ENCODE results near the gene NQO1. TPM values are rescaled to one million over a fixed set of nuclear protein-coding genes. Genes with fewer than 3 reads are reported as not detected.

The NQO1 gene
- total and polyA plus RNA-seq, 2 of the 13 experiments (the other 11 are each of a cell fraction or from before 2014, with no cell fraction given): 464 to 1,060 TPM

DNA sequence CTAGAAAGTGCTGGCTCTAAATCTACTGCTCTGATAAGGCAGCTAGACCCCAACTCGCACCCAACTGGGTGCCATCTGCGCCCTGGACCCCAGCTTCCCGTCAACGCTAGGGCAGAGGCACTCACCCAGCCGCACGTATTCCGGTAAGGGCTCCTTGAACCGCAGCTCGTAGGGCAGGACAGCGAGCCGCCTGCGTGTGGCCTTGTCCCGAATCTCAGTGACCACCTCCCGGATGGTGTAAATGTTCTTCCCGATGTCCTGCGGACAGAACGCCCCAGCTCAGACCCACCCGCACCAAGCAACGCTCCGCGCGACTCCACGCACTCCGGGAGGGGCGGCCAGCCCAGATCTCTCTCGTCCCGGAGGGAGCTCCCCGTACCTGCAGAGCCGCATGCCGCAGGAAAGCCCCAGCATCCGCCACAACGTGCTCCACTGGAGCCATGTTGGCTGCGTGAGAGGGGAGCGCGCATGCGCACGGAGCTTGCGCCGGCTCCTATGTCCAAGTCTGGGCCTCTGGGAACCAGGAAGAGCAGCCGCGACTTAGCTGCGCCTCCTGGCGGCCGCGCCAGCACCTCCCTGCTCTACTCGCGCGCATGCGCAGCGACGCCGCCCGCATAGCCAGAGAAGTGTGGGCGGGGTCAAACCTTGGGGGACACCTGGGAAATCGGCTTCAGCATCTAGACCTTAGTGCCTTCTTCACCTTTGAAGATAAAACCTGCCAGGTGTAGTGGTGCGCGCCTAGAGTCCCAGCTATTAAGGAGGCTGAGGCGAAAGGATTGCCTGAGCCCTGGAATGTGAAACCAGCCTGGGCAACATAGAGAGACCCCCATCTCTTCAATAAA lies 28.3 kb upstream of the NQO1 start, which contains the start of gene NOB1 (continued):
- TF ChIP-seq ZNF251 (CRISPR knock-in tag; IDR thresholded peaks at IDR 0.05) (0 out of 2 replicates have a peak, but pooled peaks have one; percentile 61), ZNF124 (CRISPR knock-in tag; IDR thresholded peaks at IDR 0.05) (peak; percentile 93), MAZ (IDR thresholded peaks at IDR 0.05; ENCODE audit: borderline replicate concordance, low read depth, low read length) (no peak; the same call in 1 of the 2 replicates), MAZ (CRISPR knock-in tag; IDR thresholded peaks at IDR 0.05; ENCODE audit: low read depth) (peak; percentile 96), BORCS8-MEF2B (CRISPR knock-in tag; IDR thresholded peaks at IDR 0.05) (peak; percentile 97), NRL (CRISPR knock-in tag; IDR thresholded peaks at IDR 0.05; ENCODE audit: borderline replicate concordance) (peak; percentile 97; the same call in 1 of the 2 replicates), ZC3H13 (CRISPR knock-in tag; IDR thresholded peaks at IDR 0.05) (no peak), GZF1 (CRISPR knock-in tag; IDR thresholded peaks at IDR 0.05) (peak; percentile 83; the same call in 1 of the 2 replicates), ZNF264 (CRISPR knock-in tag; IDR thresholded peaks at IDR 0.05) (peak; percentile 57; the same call in 1 of the 2 replicates), ISL2 (CRISPR knock-in tag; IDR thresholded peaks at IDR 0.05) (peak; percentile 79; the same call in 1 of the 2 replicates), ZNF256 (CRISPR knock-in tag; conservative IDR thresholded peaks at IDR 0.05) (0 out of 2 replicates have a peak, but pooled peaks have one; percentile 39), ZNF780A (CRISPR knock-in tag; IDR thresholded peaks at IDR 0.05) (peak; percentile 65; the same call in 1 of the 2 replicates), ZKSCAN8 (CRISPR knock-in tag; IDR thresholded peaks at IDR 0.05; ENCODE audit: borderline replicate concordance) (no peak), BRCA1 (CRISPR knock-in tag; IDR thresholded peaks at IDR 0.05) (peak; percentile 65), HNRNPK (IDR thresholded peaks at IDR 0.05; ENCODE audit: low read depth, low read length, poor library complexity, severe bottlenecking) (no peak), ZNF792 (CRISPR knock-in tag; IDR thresholded peaks at IDR 0.05) (peak; percentile 95; the same call in 1 of the 2 replicates)
- TF ChIP-seq, protein P1, sequence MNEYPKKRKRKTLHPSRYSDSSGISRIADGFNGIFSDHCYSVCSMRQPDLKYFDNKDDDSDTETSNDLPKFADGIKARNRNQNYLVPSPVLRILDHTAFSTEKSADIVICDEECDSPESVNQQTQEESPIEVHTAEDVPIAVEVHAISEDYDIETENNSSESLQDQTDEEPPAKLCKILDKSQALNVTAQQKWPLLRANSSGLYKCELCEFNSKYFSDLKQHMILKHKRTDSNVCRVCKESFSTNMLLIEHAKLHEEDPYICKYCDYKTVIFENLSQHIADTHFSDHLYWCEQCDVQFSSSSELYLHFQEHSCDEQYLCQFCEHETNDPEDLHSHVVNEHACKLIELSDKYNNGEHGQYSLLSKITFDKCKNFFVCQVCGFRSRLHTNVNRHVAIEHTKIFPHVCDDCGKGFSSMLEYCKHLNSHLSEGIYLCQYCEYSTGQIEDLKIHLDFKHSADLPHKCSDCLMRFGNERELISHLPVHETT (CRISPR knock-in tag; conservative IDR thresholded peaks at IDR 0.05): peak; percentile 66; the same call in 1 of the 2 replicates
- TF ChIP-seq, protein P2, sequence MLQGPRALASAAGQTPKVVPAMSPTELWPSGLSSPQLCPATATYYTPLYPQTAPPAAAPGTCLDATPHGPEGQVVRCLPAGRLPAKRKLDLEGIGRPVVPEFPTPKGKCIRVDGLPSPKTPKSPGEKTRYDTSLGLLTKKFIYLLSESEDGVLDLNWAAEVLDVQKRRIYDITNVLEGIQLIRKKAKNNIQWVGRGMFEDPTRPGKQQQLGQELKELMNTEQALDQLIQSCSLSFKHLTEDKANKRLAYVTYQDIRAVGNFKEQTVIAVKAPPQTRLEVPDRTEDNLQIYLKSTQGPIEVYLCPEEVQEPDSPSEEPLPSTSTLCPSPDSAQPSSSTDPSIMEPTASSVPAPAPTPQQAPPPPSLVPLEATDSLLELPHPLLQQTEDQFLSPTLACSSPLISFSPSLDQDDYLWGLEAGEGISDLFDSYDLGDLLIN (CRISPR knock-in tag; IDR thresholded peaks at IDR 0.05; ENCODE audit: borderline replicate concordance): peak; percentile 87; the same call in 1 of the 2 replicates
- TF ChIP-seq, protein P3, sequence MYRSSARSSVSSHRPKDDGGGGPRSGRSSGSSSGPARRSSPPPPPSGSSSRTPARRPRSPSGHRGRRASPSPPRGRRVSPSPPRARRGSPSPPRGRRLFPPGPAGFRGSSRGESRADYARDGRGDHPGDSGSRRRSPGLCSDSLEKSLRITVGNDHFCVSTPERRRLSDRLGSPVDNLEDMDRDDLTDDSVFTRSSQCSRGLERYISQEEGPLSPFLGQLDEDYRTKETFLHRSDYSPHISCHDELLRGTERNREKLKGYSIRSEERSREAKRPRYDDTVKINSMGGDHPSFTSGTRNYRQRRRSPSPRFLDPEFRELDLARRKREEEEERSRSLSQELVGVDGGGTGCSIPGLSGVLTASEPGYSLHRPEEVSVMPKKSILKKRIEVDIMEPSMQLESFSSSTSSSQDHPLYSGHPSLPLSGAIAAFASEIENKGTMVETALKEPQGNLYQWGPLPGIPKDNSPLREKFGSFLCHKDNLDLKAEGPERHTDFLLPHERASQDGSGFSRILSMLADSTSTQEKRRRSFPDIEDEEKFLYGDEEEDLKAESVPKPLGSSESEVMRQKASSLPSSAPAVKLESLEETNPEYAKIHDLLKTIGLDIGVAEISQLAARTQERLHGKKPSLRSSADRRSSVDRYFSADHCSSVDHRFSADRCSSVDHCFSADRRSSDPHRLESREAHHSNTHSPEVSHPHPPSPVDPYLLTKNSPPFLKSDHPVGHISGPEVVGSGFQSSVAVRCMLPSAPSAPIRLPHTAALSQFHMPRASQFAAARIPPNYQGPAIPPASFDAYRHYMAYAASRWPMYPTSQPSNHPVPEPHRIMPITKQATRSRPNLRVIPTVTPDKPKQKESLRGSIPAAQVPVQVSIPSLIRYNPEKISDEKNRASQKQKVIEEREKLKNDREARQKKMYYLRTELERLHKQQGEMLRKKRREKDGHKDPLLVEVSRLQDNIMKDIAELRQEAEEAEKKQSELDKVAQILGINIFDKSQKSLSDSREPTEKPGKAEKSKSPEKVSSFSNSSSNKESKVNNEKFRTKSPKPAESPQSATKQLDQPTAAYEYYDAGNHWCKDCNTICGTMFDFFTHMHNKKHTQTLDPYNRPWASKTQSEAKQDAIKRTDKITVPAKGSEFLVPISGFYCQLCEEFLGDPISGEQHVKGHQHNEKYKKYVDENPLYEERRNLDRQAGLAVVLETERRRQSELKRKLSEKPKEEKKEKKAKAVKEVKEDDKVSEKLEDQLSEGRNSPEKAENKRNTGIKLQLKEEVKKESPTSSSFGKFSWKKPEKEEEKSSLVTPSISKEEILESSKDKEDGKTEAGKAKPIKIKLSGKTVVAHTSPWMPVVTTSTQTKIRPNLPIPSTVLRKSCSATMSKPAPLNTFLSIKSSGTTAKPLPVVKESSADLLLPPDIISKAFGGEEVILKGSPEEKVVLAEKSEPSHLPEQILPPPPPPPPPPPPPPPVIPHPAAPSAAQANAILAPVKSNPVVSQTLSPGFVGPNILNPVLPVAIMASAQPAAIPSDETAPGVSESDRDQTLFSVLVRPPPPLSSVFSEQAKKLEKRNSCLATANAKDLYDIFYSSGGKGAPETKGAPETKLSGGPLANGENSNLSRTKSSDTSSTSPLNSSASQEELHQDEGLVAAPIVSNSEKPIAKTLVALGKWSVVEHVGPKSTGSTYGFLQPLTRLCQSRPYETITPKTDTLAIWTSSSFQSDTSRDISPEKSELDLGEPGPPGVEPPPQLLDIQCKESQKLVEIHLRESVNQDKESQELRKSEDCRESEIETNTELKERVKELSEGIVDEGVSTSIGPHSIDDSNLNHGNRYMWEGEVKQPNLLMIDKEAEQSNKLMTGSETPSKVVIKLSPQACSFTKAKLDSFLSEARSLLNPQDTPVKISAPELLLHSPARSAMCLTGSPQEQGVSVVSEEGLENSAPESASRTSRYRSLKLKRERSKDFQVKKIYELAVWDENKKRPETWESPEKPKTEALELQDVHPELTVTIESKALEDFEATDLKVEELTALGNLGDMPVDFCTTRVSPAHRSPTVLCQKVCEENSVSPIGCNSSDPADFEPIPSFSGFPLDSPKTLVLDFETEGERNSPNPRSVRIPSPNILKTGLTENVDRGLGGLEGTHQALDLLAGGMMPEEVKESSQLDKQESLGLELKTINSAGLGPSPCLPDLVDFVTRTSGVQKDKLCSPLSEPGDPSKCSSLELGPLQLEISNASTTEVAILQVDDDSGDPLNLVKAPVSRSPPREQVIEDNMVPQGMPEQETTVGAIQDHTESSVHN (CRISPR knock-in tag; IDR thresholded peaks at IDR 0.05): peak; percentile 91; the same call in 1 of the 2 replicates

All from HepG2 (cell line).